HEK293 (cell line): ENCODE results near the gene EIF4A3.
A peak's percentile ranks its signal among the peaks of the same experiment; 100 is the strongest.

Source experiments
- GLIS2 ChIP-seq: fragments of 450-650 bp; formaldehyde crosslinking; IDR thresholded peaks from 2 replicates; pipeline ENCODE4 v1.5.1; 2016; ENCODE audit warnings: missing biosample characterization, missing genetic modification characterization
- KLF1 ChIP-seq: fragments of 450-650 bp; formaldehyde crosslinking; IDR thresholded peaks from 2 replicates; pipeline ENCODE4 v1.5.1; 2016; ENCODE audit warnings: missing biosample characterization, missing genetic modification characterization
- PATZ1 ChIP-seq: fragments of 450-650 bp; formaldehyde crosslinking; IDR thresholded peaks from 2 replicates; pipeline ENCODE4 v1.5.1; 2016; ENCODE audit warnings: missing biosample characterization, missing genetic modification characterization
- PBX3 ChIP-seq: sonication (generic); formaldehyde crosslinking; IDR thresholded peaks from 2 replicates; pipeline ENCODE4 v1.8.1; 2022; ENCODE audit warnings: mild to moderate bottlenecking, moderate library complexity, missing genetic modification reagents
- SP3 ChIP-seq: fragments of 450-650 bp; formaldehyde crosslinking; IDR thresholded peaks from 2 replicates; pipeline ENCODE4 v1.5.1; 2016; ENCODE audit warnings: missing biosample characterization, missing genetic modification characterization
- SP7 ChIP-seq: fragments of 450-650 bp; formaldehyde crosslinking; IDR thresholded peaks from 2 replicates; pipeline ENCODE4 v1.5.1; 2016; ENCODE audit warnings: missing biosample characterization, missing genetic modification characterization
- YY2 ChIP-seq: fragments of 450-650 bp; formaldehyde crosslinking; IDR thresholded peaks from 2 replicates; pipeline ENCODE4 v1.5.1; 2016; ENCODE audit warnings: missing biosample characterization, missing genetic modification characterization
- ZBTB11 ChIP-seq: fragments of 450-650 bp; formaldehyde crosslinking; conservative IDR thresholded peaks from 2 replicates; pipeline ENCODE4 v1.5.1; 2016; ENCODE audit warnings: low read depth, missing biosample characterization, missing genetic modification characterization
- ZFP69B ChIP-seq: fragments of 450-650 bp; formaldehyde crosslinking; IDR thresholded peaks from 2 replicates; pipeline ENCODE4 v1.5.1; 2016; ENCODE audit warnings: missing biosample characterization, missing genetic modification characterization
- ZIC2 ChIP-seq: fragments of 450-650 bp; formaldehyde crosslinking; IDR thresholded peaks from 2 replicates; pipeline ENCODE4 v1.5.1; 2016; ENCODE audit warnings: missing biosample characterization, missing genetic modification characterization
- ZNF114 ChIP-seq: fragments of 450-650 bp; formaldehyde crosslinking; IDR thresholded peaks from 2 replicates; pipeline ENCODE4 v1.5.0; 2017; ENCODE audit warnings: missing biosample characterization, missing genetic modification characterization
- ZNF184 ChIP-seq: fragments of 450-650 bp; IDR thresholded peaks from 2 replicates; pipeline ENCODE4 v1.5.1; 2018; ENCODE audit warnings: missing biosample characterization, mild to moderate bottlenecking, missing genetic modification characterization
- ZNF248 ChIP-seq: fragments of 450-650 bp; formaldehyde crosslinking; IDR thresholded peaks from 2 replicates; pipeline ENCODE4 v1.5.1; 2017; ENCODE audit warnings: missing biosample characterization, missing genetic modification characterization
- ZNF335 ChIP-seq: fragments of 450-650 bp; formaldehyde crosslinking; conservative IDR thresholded peaks from 2 replicates; pipeline ENCODE4 v1.5.1; 2016; ENCODE audit warnings: missing biosample characterization, missing genetic modification characterization
- ZNF366 ChIP-seq: fragments of 450-650 bp; formaldehyde crosslinking; conservative IDR thresholded peaks from 2 replicates; pipeline ENCODE4 v1.5.1; 2016; ENCODE audit warnings: missing biosample characterization, missing genetic modification characterization
- ZNF521 ChIP-seq: fragments of 450-650 bp; formaldehyde crosslinking; IDR thresholded peaks from 2 replicates; pipeline ENCODE4 v1.5.1; 2017; ENCODE audit warnings: missing biosample characterization, mild to moderate bottlenecking, missing genetic modification characterization
- ZNF555 ChIP-seq: fragments of 450-650 bp; formaldehyde crosslinking; conservative IDR thresholded peaks from 2 replicates; pipeline ENCODE4 v1.5.1; 2017; ENCODE audit warnings: missing biosample characterization, mild to moderate bottlenecking, missing genetic modification characterization, inconsistent platforms
- ZNF596 ChIP-seq: fragments of 450-650 bp; IDR thresholded peaks from 2 replicates; pipeline ENCODE4 v1.5.0; 2018; ENCODE audit warnings: missing biosample characterization, mild to moderate bottlenecking, missing genetic modification characterization, moderate library complexity
- ZNF600 ChIP-seq: fragments of 450-650 bp; formaldehyde crosslinking; IDR thresholded peaks from 2 replicates; pipeline ENCODE4 v1.5.1; 2016; ENCODE audit warnings: missing biosample characterization, missing genetic modification characterization
- ZNF707 ChIP-seq: fragments of 450-650 bp; formaldehyde crosslinking; IDR thresholded peaks from 2 replicates; pipeline ENCODE4 v1.5.1; 2016; ENCODE audit warnings: missing biosample characterization, missing genetic modification characterization
- ZNF76 ChIP-seq: fragments of 450-650 bp; formaldehyde crosslinking; IDR thresholded peaks from 2 replicates; pipeline ENCODE4; 2016; ENCODE audit warnings: low read depth, missing biosample characterization, missing genetic modification characterization, borderline replicate concordance
- ZNF768 ChIP-seq: fragments of 450-650 bp; formaldehyde crosslinking; IDR thresholded peaks from 2 replicates; pipeline ENCODE4 v1.5.1; 2018; ENCODE audit warnings: missing biosample characterization, mild to moderate bottlenecking, missing genetic modification characterization
- ZNF791 ChIP-seq: fragments of 450-650 bp; formaldehyde crosslinking; IDR thresholded peaks from 2 replicates; pipeline ENCODE4 v1.5.1; 2016; ENCODE audit warnings: missing biosample characterization, missing genetic modification characterization
- ZNF843 ChIP-seq: fragments of 450-650 bp; formaldehyde crosslinking; IDR thresholded peaks from 2 replicates; pipeline ENCODE4 v1.5.1; 2016; ENCODE audit warnings: missing biosample characterization, missing genetic modification characterization
- ZSCAN4 ChIP-seq: fragments of 450-650 bp; formaldehyde crosslinking; IDR thresholded peaks from 2 replicates; pipeline ENCODE4 v1.5.1; 2017; ENCODE audit warnings: missing biosample characterization, missing genetic modification characterization
- TF ChIP-seq, protein P1 (sequence below): fragments of 450-650 bp; formaldehyde crosslinking; IDR thresholded peaks from 2 replicates; pipeline ENCODE4; 2016; ENCODE audit warnings: missing biosample characterization, missing genetic modification characterization
- TF ChIP-seq, protein P2 (sequence below): fragments of 450-650 bp; formaldehyde crosslinking; IDR thresholded peaks from 2 replicates; pipeline ENCODE4 v1.5.1; 2017; ENCODE audit warnings: missing biosample characterization, missing genetic modification characterization
- TF ChIP-seq, protein P3 (sequence below): fragments of 450-650 bp; formaldehyde crosslinking; IDR thresholded peaks from 2 replicates; pipeline ENCODE4 v1.5.1; 2016; ENCODE audit warnings: missing biosample characterization, missing genetic modification characterization

The EIF4A3 gene

GRCh38 chr17:80147035-80147822 is at the start of gene EIF4A3 (continued):
- TF ChIP-seq, protein P1, sequence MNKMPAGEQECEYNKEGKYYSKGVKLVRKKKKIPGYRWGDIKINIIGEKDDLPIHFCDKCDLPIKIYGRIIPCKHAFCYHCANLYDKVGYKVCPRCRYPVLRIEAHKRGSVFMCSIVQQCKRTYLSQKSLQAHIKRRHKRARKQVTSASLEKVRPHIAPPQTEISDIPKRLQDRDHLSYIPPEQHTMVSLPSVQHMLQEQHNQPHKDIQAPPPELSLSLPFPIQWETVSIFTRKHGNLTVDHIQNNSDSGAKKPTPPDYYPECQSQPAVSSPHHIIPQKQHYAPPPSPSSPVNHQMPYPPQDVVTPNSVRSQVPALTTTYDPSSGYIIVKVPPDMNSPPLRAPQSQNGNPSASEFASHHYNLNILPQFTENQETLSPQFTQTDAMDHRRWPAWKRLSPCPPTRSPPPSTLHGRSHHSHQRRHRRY: no peak
- no peak for TF ChIP-seq ZNF248 (tag by site-specific recombination)
- TF ChIP-seq ZFP69B (tag by site-specific recombination): peak; percentile 98
- no peak for TF ChIP-seq ZNF791 (tag by site-specific recombination)
- TF ChIP-seq ZNF114 (tag by site-specific recombination): no peak
- TF ChIP-seq ZNF76 (tag by site-specific recombination): peak; percentile 18; the same call in 1 of the 2 replicates
- no peak for TF ChIP-seq ZNF184
- TF ChIP-seq ZNF366 (tag by site-specific recombination): peak; percentile 59; the same call in 1 of the 2 replicates
- TF ChIP-seq ZNF707: no peak
- TF ChIP-seq ZNF521 (tag by site-specific recombination): no peak
- TF ChIP-seq PBX3 (CRISPR knock-in tag): peak; percentile 98
- TF ChIP-seq, protein P2, sequence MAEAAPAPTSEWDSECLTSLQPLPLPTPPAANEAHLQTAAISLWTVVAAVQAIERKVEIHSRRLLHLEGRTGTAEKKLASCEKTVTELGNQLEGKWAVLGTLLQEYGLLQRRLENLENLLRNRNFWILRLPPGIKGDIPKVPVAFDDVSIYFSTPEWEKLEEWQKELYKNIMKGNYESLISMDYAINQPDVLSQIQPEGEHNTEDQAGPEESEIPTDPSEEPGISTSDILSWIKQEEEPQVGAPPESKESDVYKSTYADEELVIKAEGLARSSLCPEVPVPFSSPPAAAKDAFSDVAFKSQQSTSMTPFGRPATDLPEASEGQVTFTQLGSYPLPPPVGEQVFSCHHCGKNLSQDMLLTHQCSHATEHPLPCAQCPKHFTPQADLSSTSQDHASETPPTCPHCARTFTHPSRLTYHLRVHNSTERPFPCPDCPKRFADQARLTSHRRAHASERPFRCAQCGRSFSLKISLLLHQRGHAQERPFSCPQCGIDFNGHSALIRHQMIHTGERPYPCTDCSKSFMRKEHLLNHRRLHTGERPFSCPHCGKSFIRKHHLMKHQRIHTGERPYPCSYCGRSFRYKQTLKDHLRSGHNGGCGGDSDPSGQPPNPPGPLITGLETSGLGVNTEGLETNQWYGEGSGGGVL (tag by site-specific recombination): peak; percentile 16; the same call in 1 of the 2 replicates
- TF ChIP-seq ZNF335 (tag by site-specific recombination): no peak
- peak; percentile 71; the same call in 1 of the 2 replicates for TF ChIP-seq ZNF600 (tag by site-specific recombination)
- TF ChIP-seq ZIC2: no peak
- TF ChIP-seq GLIS2 (tag by site-specific recombination): peak; percentile 44; the same call in 1 of the 2 replicates
- peak; percentile 98 for TF ChIP-seq ZNF768
- peak; percentile 99 for TF ChIP-seq SP3 (tag by site-specific recombination)
- TF ChIP-seq SP7 (tag by site-specific recombination): no peak; the same call in 1 of the 2 replicates
- TF ChIP-seq KLF1 (tag by site-specific recombination): peak; percentile 92
- TF ChIP-seq, protein P3, sequence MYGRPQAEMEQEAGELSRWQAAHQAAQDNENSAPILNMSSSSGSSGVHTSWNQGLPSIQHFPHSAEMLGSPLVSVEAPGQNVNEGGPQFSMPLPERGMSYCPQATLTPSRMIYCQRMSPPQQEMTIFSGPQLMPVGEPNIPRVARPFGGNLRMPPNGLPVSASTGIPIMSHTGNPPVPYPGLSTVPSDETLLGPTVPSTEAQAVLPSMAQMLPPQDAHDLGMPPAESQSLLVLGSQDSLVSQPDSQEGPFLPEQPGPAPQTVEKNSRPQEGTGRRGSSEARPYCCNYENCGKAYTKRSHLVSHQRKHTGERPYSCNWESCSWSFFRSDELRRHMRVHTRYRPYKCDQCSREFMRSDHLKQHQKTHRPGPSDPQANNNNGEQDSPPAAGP (tag by site-specific recombination): peak; percentile 44; the same call in 1 of the 2 replicates
- TF ChIP-seq ZSCAN4 (tag by site-specific recombination): no peak
- TF ChIP-seq YY2 (tag by site-specific recombination): peak; percentile 47
- peak; percentile 75 for TF ChIP-seq PATZ1 (tag by site-specific recombination)
- 0 out of 2 replicates have a peak, but pooled peaks have one; percentile 54 for TF ChIP-seq ZNF843 (tag by site-specific recombination)
- 0 out of 2 replicates have a peak, but pooled peaks have one; percentile 30 for TF ChIP-seq ZBTB11 (tag by site-specific recombination)
- no peak for TF ChIP-seq ZNF555 (tag by site-specific recombination)
- TF ChIP-seq ZNF596 (tag by site-specific recombination): no peak
